K562 (cell line): ENCODE data around the gene EPB41L4B. TPM values are rescaled to one million over a fixed set of nuclear protein-coding genes. Genes with fewer than 3 reads are reported as not detected.

Experiments used
- ARID1B ChIP-seq: fragments of 450-650 bp; IDR thresholded peaks from 2 replicates; pipeline ENCODE4 v1.6.1; 2016; ENCODE audit warnings: antibody characterized with exemption, mild to moderate bottlenecking, inconsistent platforms
- ARID3A ChIP-seq: IDR thresholded peaks from 2 replicates; pipeline ENCODE4 v1.6.1; 2012; ENCODE audit warnings: low read depth, low read length, improper control_type of control experiment, borderline replicate concordance
- ASH1L ChIP-seq: fragments of 450-650 bp; IDR thresholded peaks from 2 replicates; pipeline ENCODE4 v1.6.1; 2018; ENCODE audit warnings: borderline replicate concordance, mild to moderate bottlenecking, low read depth; ENCODE audit not compliant: partially characterized antibody
- CC2D1A ChIP-seq: fragments of 450-650 bp; IDR thresholded peaks from 2 replicates; pipeline ENCODE4 v1.6.1; 2017; ENCODE audit warnings: mild to moderate bottlenecking
- GATAD2A ChIP-seq: fragments of 450-650 bp; IDR thresholded peaks from 2 replicates; pipeline ENCODE4 v1.6.1; 2017
- KDM1A ChIP-seq, 2 experiments: fragments of 450-650 bp; IDR thresholded peaks; 2 replicates each; pipeline ENCODE4 v1.6.1; 2016; ENCODE audit warnings: mild to moderate bottlenecking in 2 of 2
- MLLT1 ChIP-seq, 2 experiments: fragments of 450-650 bp; IDR thresholded peaks; 2 replicates each; pipeline ENCODE4 v1.6.1; 2016
- MNT ChIP-seq, 2 experiments: fragments of 450-650 bp; conservative IDR thresholded peaks; 2 replicates each; pipeline ENCODE4 v1.6.1; 2017; ENCODE audit warnings: mild to moderate bottlenecking in 2 of 2, moderate library complexity in 2 of 2
- MTA1 ChIP-seq: fragments of 450-650 bp; IDR thresholded peaks from 2 replicates; pipeline ENCODE4 v1.6.1; 2017; ENCODE audit warnings: borderline replicate concordance
- PBX2 ChIP-seq, 2 experiments: IDR thresholded peaks in 1 of 2; conservative IDR thresholded peaks in 1 of 2; 2 replicates each; pipeline ENCODE4 v1.6.1; 2016; ENCODE audit warnings: low read depth in 2 of 2, mild to moderate bottlenecking in 1 of 2, missing compliant biosample characterization in 1 of 2, missing genetic modification characterization in 1 of 2, moderate library complexity in 1 of 2
- PHTF2 ChIP-seq: fragments of 250-450 bp; sonication (Bioruptor Pico); IDR thresholded peaks from 2 replicates; pipeline ENCODE4 v1.5.0; 2021; ENCODE audit warnings: mild to moderate bottlenecking
- VEZF1 ChIP-seq: fragments of 200-800 bp; sonication (Bioruptor generic); IDR thresholded peaks from 2 replicates; pipeline ENCODE4 v1.6.1; 2017; ENCODE audit warnings: missing genetic modification characterization, missing compliant biosample characterization
- ZBTB2 ChIP-seq: fragments of 450-650 bp; IDR thresholded peaks from 2 replicates; pipeline ENCODE4 v1.6.1; 2016; ENCODE audit warnings: antibody characterized with exemption
- ZBTB43 ChIP-seq: sonication (generic); formaldehyde crosslinking; IDR thresholded peaks from 2 replicates; pipeline ENCODE4 v1.8.0; 2023; ENCODE audit warnings: mild to moderate bottlenecking, missing genetic modification reagents
- ZNF766 ChIP-seq: fragments of 200-800 bp; sonication (Bioruptor generic); conservative IDR thresholded peaks from 2 replicates; pipeline ENCODE4 v1.6.1; 2016; ENCODE audit warnings: missing genetic modification characterization, missing compliant biosample characterization
- polyA plus RNA-seq, 8 experiments: library from polyadenylated mRNA; depleted of rRNA in 4 of 8; stranded (reverse) in 5 of 8; unstranded in 3 of 8; fragments of >200 nt; fragmentation: Nextera tagmentation in 2 of 8; fragmentation: Illumina TruSeq in 1 of 8; extraction: Ambion mirVana in 2 of 8; extraction: Trizol in 1 of 8; gene quantifications; 2 replicates each; pipeline versions ENCODE4 v1.2.1 to v1.2.3, GENCODE V29; 2011 to 2014; ENCODE audit warnings: inconsistent platforms in 1 of 8, missing spikeins in 1 of 8
- total RNA-seq, 7 experiments: library from RNA; depleted of rRNA in 6 of 7; stranded (reverse); fragments of >200 nt in 6 of 7; fragmentation: Illumina TruSeq in 2 of 7; extraction: Trizol in 2 of 7; gene quantifications; 2 replicates each; pipeline versions ENCODE4 v1.2.1 to v1.2.3, GENCODE V29; 2011 to 2021; ENCODE audit warnings: low replicate concordance in 1 of 7

EPB41L4B gene
- total and polyA plus RNA-seq, 9 of the 15 experiments (the other 6 are each of a cell fraction or from before 2014, with no cell fraction given) = 0.09 to 0.38 (median 0.21) TPM

- TF ChIP-seq ARID3A = peak; percentile 97
- 0 out of 2 replicates have a peak, but pooled peaks have one; percentile 21 for TF ChIP-seq ZNF766
- TF ChIP-seq ARID1B = peak; percentile 99
- peak; percentile 73 for TF ChIP-seq MTA1
- peak; percentile 85 to 87 for TF ChIP-seq KDM1A (IDR thresholded peaks at IDR 0.05)
- TF ChIP-seq ZBTB43 (CRISPR knock-in tag) = no peak
- 0 out of 2 replicates have a peak, but pooled peaks have one; percentile 15 for TF ChIP-seq GATAD2A
- peak; percentile 53; the same call in 1 of the 2 replicates for TF ChIP-seq ZBTB2
- peak; percentile 24 for TF ChIP-seq VEZF1 (CRISPR knock-in tag)
- TF ChIP-seq ASH1L = peak; percentile 15
- peak in 1 of 2 experiments; percentile 28; a peak in 1 of 4 replicates for TF ChIP-seq MLLT1 (IDR thresholded peaks at IDR 0.05)
- TF ChIP-seq CC2D1A = peak; percentile 79; the same call in 1 of the 2 replicates
- peak in 1 of 2 experiments; percentile 55; a peak in 1 of 4 replicates for TF ChIP-seq MNT (conservative IDR thresholded peaks at IDR 0.05)
- TF ChIP-seq PBX2 (CRISPR knock-in tag; IDR thresholded peaks at IDR 0.05; ENCODE audit: low read depth) = no peak
- peak; percentile 72 for TF ChIP-seq PBX2 (tag; conservative IDR thresholded peaks at IDR 0.05; ENCODE audit: low read depth)
- TF ChIP-seq PHTF2 (CRISPR knock-in tag) = no peak
Observed at GRCh38 chr9:109134167-109134578, 186.7 kb downstream of the EPB41L4B start (continued).
